Measurements from ENCODE around the gene DNER. TPM values are rescaled to one million over a fixed set of nuclear protein-coding genes. Genes with fewer than 3 reads are reported as not detected.

DNER gene
- total and polyA plus RNA-seq, 2 of the 13 experiments (the other 11 are each of a cell fraction or from before 2014, with no cell fraction given) = not detected

DNA sequence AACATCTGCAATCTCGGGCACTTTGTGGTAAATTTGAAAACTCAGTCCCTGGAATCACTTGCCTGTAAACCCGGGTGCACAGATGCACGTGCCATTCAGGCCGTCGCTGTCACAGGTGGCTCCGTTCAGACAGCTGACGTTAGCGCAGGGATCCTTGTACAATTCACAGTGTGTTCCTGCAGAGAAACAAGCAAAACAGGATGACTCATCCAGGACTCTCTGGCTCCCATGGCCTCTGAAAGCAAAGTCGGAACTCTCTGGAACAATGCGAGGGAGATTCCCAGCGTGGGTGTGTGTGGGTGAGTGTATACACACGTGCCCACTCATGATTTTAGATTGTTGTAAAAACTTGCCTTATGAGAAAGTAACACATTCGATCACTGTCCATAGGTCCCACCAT, 307.2 kb downstream of the DNER start (continued):
- TF ChIP-seq, protein P1, sequence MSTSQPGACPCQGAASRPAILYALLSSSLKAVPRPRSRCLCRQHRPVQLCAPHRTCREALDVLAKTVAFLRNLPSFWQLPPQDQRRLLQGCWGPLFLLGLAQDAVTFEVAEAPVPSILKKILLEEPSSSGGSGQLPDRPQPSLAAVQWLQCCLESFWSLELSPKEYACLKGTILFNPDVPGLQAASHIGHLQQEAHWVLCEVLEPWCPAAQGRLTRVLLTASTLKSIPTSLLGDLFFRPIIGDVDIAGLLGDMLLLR (CRISPR knock-in tag; IDR thresholded peaks at IDR 0.05) = no peak
- no peak for TF ChIP-seq SOX13 (IDR thresholded peaks at IDR 0.05)
- peak in 1 of 2 experiments; percentile 35; a peak in 1 of 4 replicates for TF ChIP-seq SOX13 (CRISPR knock-in tag; conservative IDR thresholded peaks at IDR 0.05 in 1 of 2, IDR thresholded peaks at IDR 0.05 in 1 of 2)
- 0 out of 2 replicates have a peak, but pooled peaks have one; percentile 38 for TF ChIP-seq YEATS2 (CRISPR knock-in tag; IDR thresholded peaks at IDR 0.05; ENCODE audit: borderline replicate concordance)
- no peak for TF ChIP-seq ZNF552 (CRISPR knock-in tag; IDR thresholded peaks at IDR 0.05; ENCODE audit: borderline replicate concordance)
- TF ChIP-seq, protein P2, sequence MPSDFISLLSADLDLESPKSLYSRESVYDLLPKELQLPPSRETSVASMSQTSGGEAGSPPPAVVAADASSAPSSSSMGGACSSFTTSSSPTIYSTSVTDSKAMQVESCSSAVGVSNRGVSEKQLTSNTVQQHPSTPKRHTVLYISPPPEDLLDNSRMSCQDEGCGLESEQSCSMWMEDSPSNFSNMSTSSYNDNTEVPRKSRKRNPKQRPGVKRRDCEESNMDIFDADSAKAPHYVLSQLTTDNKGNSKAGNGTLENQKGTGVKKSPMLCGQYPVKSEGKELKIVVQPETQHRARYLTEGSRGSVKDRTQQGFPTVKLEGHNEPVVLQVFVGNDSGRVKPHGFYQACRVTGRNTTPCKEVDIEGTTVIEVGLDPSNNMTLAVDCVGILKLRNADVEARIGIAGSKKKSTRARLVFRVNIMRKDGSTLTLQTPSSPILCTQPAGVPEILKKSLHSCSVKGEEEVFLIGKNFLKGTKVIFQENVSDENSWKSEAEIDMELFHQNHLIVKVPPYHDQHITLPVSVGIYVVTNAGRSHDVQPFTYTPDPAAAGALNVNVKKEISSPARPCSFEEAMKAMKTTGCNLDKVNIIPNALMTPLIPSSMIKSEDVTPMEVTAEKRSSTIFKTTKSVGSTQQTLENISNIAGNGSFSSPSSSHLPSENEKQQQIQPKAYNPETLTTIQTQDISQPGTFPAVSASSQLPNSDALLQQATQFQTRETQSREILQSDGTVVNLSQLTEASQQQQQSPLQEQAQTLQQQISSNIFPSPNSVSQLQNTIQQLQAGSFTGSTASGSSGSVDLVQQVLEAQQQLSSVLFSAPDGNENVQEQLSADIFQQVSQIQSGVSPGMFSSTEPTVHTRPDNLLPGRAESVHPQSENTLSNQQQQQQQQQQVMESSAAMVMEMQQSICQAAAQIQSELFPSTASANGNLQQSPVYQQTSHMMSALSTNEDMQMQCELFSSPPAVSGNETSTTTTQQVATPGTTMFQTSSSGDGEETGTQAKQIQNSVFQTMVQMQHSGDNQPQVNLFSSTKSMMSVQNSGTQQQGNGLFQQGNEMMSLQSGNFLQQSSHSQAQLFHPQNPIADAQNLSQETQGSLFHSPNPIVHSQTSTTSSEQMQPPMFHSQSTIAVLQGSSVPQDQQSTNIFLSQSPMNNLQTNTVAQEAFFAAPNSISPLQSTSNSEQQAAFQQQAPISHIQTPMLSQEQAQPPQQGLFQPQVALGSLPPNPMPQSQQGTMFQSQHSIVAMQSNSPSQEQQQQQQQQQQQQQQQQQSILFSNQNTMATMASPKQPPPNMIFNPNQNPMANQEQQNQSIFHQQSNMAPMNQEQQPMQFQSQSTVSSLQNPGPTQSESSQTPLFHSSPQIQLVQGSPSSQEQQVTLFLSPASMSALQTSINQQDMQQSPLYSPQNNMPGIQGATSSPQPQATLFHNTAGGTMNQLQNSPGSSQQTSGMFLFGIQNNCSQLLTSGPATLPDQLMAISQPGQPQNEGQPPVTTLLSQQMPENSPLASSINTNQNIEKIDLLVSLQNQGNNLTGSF (CRISPR knock-in tag; IDR thresholded peaks at IDR 0.05) = no peak
- TF ChIP-seq, protein P3, sequence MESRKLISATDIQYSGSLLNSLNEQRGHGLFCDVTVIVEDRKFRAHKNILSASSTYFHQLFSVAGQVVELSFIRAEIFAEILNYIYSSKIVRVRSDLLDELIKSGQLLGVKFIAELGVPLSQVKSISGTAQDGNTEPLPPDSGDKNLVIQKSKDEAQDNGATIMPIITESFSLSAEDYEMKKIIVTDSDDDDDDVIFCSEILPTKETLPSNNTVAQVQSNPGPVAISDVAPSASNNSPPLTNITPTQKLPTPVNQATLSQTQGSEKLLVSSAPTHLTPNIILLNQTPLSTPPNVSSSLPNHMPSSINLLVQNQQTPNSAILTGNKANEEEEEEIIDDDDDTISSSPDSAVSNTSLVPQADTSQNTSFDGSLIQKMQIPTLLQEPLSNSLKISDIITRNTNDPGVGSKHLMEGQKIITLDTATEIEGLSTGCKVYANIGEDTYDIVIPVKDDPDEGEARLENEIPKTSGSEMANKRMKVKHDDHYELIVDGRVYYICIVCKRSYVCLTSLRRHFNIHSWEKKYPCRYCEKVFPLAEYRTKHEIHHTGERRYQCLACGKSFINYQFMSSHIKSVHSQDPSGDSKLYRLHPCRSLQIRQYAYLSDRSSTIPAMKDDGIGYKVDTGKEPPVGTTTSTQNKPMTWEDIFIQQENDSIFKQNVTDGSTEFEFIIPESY (CRISPR knock-in tag; IDR thresholded peaks at IDR 0.05) = no peak
- no peak for TF ChIP-seq MBD4 (IDR thresholded peaks at IDR 0.05; ENCODE audit: borderline replicate concordance, low read length)
- no peak for TF ChIP-seq KDM3A (CRISPR knock-in tag; IDR thresholded peaks at IDR 0.05; ENCODE audit: low read depth)
- TF ChIP-seq HNRNPH1 (optimal IDR thresholded peaks at IDR 0.05; ENCODE audit: low read depth, low read length) = no peak
- TF ChIP-seq MLLT10 (CRISPR knock-in tag; IDR thresholded peaks at IDR 0.05) = no peak
- TF ChIP-seq ZMYM3 (CRISPR knock-in tag; IDR thresholded peaks at IDR 0.05) = no peak
- no peak for TF ChIP-seq ATAD3A (CRISPR knock-in tag; IDR thresholded peaks at IDR 0.05)
- TF ChIP-seq, protein P4, sequence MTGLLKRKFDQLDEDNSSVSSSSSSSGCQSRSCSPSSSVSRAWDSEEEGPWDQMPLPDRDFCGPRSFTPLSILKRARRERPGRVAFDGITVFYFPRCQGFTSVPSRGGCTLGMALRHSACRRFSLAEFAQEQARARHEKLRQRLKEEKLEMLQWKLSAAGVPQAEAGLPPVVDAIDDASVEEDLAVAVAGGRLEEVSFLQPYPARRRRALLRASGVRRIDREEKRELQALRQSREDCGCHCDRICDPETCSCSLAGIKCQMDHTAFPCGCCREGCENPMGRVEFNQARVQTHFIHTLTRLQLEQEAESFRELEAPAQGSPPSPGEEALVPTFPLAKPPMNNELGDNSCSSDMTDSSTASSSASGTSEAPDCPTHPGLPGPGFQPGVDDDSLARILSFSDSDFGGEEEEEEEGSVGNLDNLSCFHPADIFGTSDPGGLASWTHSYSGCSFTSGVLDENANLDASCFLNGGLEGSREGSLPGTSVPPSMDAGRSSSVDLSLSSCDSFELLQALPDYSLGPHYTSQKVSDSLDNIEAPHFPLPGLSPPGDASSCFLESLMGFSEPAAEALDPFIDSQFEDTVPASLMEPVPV (CRISPR knock-in tag; IDR thresholded peaks at IDR 0.05) = no peak
- TF ChIP-seq REL (CRISPR knock-in tag; conservative IDR thresholded peaks at IDR 0.05) = no peak
- TF ChIP-seq FOXA3 (CRISPR knock-in tag; IDR thresholded peaks at IDR 0.05) = 0 out of 2 replicates have a peak, but pooled peaks have one; percentile 32
- 0 out of 2 replicates have a peak, but pooled peaks have one; percentile 2 for TF ChIP-seq CREB1 (IDR thresholded peaks at IDR 0.05)
- no peak for TF ChIP-seq CREB1 (CRISPR knock-in tag; IDR thresholded peaks at IDR 0.05)
- TF ChIP-seq NR2C2 (CRISPR knock-in tag; IDR thresholded peaks at IDR 0.05; ENCODE audit: borderline replicate concordance) = no peak
- TF ChIP-seq, protein P5, sequence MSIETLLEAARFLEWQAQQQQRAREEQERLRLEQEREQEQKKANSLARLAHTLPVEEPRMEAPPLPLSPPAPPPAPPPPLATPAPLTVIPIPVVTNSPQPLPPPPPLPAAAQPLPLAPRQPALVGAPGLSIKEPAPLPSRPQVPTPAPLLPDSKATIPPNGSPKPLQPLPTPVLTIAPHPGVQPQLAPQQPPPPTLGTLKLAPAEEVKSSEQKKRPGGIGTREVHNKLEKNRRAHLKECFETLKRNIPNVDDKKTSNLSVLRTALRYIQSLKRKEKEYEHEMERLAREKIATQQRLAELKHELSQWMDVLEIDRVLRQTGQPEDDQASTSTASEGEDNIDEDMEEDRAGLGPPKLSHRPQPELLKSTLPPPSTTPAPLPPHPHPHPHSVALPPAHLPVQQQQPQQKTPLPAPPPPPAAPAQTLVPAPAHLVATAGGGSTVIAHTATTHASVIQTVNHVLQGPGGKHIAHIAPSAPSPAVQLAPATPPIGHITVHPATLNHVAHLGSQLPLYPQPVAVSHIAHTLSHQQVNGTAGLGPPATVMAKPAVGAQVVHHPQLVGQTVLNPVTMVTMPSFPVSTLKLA (IDR thresholded peaks at IDR 0.05) = 0 out of 2 replicates have a peak, but pooled peaks have one; percentile 14

Measured in HepG2 (cell line).